ENCODE measurements around the gene PAX7. TPM values are rescaled to one million over a fixed set of nuclear protein-coding genes. Genes with fewer than 3 reads are reported as not detected.

Gene PAX7
- total RNA-seq, 2 donors from 2014 or later: not detected

GRCh38 chr1:18732686-18733085 is 102.0 kb downstream of the PAX7 start:
- Histone ChIP-seq H3K27ac (no peak overlapping the region), H3K4me3 (no peak overlapping the region), H3K9me3 (no peaks in the 10 kb centered on the region), H3K27me3 (replicated peaks; ENCODE audit: insufficient read depth) (no peaks in the 10 kb centered on the region), H3K36me3 (no peaks in the 10 kb centered on the region), H3K4me1 (ENCODE audit: control insufficient read depth in 1 of 2, low read depth in 2 of 2) (no peaks in the 10 kb centered on the region)
- TF ChIP-seq, protein P1, sequence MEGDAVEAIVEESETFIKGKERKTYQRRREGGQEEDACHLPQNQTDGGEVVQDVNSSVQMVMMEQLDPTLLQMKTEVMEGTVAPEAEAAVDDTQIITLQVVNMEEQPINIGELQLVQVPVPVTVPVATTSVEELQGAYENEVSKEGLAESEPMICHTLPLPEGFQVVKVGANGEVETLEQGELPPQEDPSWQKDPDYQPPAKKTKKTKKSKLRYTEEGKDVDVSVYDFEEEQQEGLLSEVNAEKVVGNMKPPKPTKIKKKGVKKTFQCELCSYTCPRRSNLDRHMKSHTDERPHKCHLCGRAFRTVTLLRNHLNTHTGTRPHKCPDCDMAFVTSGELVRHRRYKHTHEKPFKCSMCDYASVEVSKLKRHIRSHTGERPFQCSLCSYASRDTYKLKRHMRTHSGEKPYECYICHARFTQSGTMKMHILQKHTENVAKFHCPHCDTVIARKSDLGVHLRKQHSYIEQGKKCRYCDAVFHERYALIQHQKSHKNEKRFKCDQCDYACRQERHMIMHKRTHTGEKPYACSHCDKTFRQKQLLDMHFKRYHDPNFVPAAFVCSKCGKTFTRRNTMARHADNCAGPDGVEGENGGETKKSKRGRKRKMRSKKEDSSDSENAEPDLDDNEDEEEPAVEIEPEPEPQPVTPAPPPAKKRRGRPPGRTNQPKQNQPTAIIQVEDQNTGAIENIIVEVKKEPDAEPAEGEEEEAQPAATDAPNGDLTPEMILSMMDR (IDR thresholded peaks at IDR 0.05): no peak
- DNase-seq (ENCODE audit: low spot score) (no peak), ATAC-seq (ENCODE audit: insufficient number of reproducible peaks, low FRiP score, low read depth) (no peak)

DNA sequence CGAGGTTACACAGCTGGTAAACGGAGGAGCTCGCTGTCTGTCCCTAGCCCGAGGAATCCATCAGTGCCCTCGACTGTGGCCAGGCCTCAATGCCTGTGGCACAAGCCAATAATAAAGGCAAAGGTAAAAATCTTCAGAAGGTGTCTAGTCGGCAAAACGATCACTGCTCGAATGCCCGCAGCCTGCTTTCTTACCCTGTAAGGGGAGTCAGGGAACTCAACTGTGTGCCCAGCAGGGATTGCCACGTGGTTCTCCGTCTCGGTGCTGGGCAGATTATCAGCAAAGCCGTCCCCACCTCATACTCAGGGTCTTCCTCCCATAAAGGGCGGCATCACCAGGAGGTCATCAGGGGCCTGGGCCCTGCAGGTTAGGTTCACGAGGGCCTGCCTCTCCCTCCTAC is 103.4 kb downstream of the PAX7 start:
- Histone ChIP-seq H3K4me3 (no peak overlapping the region), H3K27me3 (replicated peaks; ENCODE audit: insufficient read depth) (no peaks in the 10 kb centered on the region), H3K9me3 (no peaks in the 10 kb centered on the region), H3K36me3 (no peaks in the 10 kb centered on the region), H3K4me1 (ENCODE audit: control insufficient read depth in 1 of 2, low read depth in 2 of 2) (no peaks in the 10 kb centered on the region), H3K27ac (no peak overlapping the region)
- ATAC-seq (ENCODE audit: insufficient number of reproducible peaks, low FRiP score, low read depth): no peak
- TF ChIP-seq, protein P1 (IDR thresholded peaks at IDR 0.05): no peak
- DNase-seq (ENCODE audit: low spot score): no peak

DNA sequence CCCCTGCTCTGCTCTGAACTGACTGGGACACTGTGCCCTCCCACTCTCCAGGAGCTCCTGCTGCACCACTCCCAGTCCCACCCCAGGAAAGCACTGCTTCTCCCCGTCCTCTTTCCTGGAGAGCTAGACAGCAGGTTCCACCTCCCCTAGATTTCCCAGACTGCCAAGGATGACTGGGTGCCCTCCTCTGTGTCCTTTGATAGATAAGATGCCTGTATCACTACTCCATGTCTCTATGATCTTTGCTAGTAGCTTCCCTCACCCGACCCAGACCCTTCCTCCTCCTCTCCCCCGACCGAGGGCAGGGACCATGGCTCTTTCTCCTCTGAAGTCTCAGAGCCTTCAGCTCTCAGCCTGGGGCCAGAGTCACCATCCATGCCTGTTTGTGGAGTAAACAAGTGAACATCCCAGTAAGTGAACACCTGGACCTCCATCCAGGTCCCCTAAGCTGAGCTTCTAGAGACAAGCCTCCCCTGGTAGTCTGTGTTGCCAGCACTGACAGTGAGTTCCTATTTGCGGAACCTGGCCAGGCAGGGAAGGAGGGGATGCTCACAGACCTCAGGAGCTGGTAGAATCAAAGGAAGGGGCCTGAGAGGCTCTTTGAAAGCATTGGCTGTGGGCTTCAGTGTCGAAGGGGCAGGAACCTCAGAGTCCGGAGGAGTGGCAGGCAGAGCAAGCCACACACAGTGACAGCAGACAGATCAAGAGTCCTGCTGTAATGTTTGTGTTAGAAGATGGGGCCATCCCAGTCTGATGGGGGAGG is 104.0 kb downstream of the PAX7 start:
- H3K27me3 ChIP-seq (replicated peaks; ENCODE audit: insufficient read depth): no peaks in the 10 kb centered on the region
- no peaks in the 10 kb centered on the region for H3K36me3 ChIP-seq
- no peaks in the 10 kb centered on the region for H3K9me3 ChIP-seq
- ATAC-seq (ENCODE audit: insufficient number of reproducible peaks, low FRiP score, low read depth) (no peak), DNase-seq (ENCODE audit: low spot score) (no peak)
- H3K4me3 ChIP-seq: no peak overlapping the region
- H3K27ac ChIP-seq: no peak overlapping the region
- TF ChIP-seq, protein P1 (IDR thresholded peaks at IDR 0.05): no peak
- H3K4me1 ChIP-seq (ENCODE audit: control insufficient read depth in 1 of 2, low read depth in 2 of 2): no peaks in the 10 kb centered on the region

- ATAC-seq (ENCODE audit: insufficient number of reproducible peaks, low FRiP score, low read depth) (no peak), DNase-seq (ENCODE audit: low spot score) (no peak)
- H3K9me3 ChIP-seq: no peaks in the 10 kb centered on the region
- no peaks in the 10 kb centered on the region for H3K27me3 ChIP-seq (replicated peaks; ENCODE audit: insufficient read depth)
- no peaks in the 10 kb centered on the region for H3K36me3 ChIP-seq
- H3K4me3 ChIP-seq: no peak overlapping the region
- TF ChIP-seq, protein P1 (IDR thresholded peaks at IDR 0.05): no peak
- no peaks in the 10 kb centered on the region for H3K4me1 ChIP-seq (ENCODE audit: control insufficient read depth in 1 of 2, low read depth in 2 of 2)
- no peak overlapping the region for H3K27ac ChIP-seq
Observed at GRCh38 chr1:18735224-18735997, 104.8 kb downstream of the PAX7 start.

GRCh38 chr1:18736958-18737357 is 106.3 kb downstream of the PAX7 start:
- ATAC-seq (ENCODE audit: insufficient number of reproducible peaks, low FRiP score, low read depth) (no peak), DNase-seq (ENCODE audit: low spot score) (no peak)
- Histone ChIP-seq H3K27ac (no peak overlapping the region), H3K9me3 (no peaks in the 10 kb centered on the region), H3K4me3 (no peak overlapping the region), H3K36me3 (no peaks in the 10 kb centered on the region), H3K27me3 (replicated peaks; ENCODE audit: insufficient read depth) (no peaks in the 10 kb centered on the region), H3K4me1 (ENCODE audit: control insufficient read depth in 1 of 2, low read depth in 2 of 2) (no peaks in the 10 kb centered on the region)
- TF ChIP-seq, protein P1 (IDR thresholded peaks at IDR 0.05): no peak
